ENCODE measurements around the gene FAM168A.

The FAM168A gene

DNA sequence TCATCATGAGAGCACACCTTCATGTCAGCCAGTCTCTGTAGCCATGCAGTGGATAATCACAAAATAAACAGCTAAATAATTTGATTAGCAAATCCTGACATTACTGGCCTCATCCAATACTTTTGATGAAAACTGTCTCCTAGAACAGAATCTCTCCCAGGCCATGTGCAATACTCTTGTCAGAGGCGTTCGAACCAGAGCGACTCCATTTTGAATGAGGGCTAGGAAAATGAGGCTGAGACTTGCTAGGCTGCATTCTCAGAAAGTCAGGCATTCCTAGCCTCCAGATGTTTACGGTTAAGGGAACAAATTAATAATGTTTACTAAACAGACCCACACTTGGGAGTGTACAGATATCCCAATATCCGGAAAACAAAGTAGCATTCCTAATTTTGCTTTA is 69.9 kb downstream of the FAM168A start:
- intact Hi-C loops (cut with DNase I), result no loop called here
- no peak for DNase-seq

DNA sequence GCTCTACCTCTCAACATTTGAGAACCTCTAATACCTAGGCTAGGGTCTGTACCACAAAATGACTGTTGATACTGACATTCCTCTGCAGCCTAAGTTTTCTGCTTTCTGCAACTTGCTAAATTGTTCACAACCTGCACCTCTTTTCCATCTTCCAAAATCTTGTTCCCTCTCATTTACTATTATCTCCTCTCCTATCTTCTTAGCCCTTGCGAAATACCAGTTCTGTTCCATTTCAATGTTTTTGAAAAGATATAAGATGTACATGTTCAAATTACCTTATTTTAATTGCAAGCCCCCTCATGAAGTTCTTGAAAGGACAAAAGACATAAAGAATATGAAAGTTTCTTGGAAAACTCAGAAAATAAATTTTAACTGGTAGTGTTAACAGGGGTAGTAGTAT is 72.3 kb downstream of the FAM168A start:
- intact Hi-C loops (cut with DNase I), result no loop called here
- no peak for DNase-seq

DNA sequence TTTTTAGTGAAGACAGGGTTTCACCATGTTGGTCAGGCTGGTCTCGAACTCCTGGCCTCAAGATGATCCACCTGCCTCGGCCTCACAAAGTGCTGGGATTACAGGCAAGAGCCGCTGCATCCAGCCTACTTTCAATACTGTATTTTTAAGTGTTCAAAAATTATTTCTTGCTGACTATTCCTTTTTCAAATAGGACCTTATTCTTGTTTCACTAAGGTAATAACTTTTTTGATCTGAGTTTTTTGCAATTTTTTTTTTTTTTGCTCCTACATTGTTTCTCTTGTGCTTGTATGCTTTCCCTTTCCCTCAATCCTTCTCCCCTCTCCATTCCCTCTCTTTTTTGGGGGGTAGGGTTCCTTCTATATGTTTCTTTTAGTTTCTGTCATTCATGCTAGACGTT is 73.1 kb downstream of the FAM168A start:
- DNase-seq, result no peak
- intact Hi-C loops (cut with DNase I), result no loop called here

DNA sequence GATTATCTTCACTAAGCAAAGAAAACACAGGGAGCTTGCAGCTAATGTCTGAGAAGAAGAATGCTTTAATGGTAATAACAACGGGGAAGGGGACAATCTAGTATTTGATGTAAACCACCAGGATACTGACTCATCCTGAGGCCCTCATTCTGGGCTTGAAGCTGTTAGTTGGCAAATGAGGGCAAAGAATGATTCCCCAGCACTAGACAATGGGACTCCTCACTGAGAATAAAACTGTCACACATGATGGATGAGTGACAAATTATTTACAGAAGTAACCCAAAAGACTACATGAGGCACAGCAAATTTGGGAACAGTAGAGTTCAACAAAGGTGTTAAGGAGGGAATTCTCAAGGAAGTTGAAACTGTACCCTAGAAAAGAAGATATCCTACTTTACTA is 76.3 kb downstream of the FAM168A start:
- DNase-seq, result no peak
- intact Hi-C loops (cut with DNase I), result no loop called here

DNA sequence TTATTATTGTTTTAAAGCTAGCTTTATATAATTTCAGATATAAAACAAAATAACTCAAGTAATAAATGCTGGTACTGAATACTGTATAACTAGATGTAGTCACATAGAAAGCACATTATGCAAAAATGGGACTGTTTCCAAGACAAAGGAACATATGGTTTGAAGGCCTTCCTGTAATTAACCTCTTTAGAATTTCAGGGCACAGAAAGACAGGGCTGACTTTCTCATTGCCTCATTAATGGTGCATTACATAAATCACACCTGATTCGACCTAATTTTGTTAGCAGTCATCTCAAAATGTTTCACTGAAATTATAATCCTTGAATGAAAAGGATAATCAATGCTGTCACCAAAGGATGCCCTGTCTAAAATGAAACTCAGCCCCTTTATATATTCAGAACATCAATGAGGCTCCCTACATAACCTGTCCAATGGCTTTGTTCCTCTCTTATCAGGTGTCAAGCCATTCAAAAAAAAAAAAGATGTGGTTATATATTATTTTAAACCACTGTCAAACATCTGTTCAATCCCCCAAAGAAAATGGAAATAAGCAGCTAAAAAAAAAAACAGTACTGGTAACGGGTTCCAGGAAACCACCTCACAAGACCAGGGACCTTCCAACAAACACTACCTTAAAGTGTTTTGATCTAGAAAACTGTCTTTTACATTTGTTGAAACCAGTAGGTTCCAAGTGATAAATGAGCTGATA is 77.4 kb downstream of the FAM168A start:
- DNase-seq, result no peak
- intact Hi-C loops (cut with DNase I), result no loop called here

DNA sequence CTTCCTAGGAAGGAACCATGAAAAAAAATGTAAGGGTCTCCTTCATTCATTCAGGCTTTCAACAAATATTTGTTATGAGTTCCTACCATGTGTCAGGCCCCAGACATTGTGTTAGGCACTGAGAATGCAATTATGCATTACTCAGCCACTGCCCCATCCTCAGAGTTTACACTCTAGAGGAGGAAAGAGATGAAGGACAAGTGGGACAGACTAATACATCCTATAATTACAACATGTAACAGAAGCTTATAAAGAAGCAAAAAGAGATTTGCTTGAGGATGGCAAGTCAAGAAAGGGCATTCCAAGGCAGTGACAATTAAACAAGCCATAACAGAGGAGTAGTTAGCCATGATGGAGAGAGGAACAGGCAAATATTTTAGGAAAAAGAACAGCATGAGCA is 78.6 kb downstream of the FAM168A start:
- intact Hi-C loops (cut with DNase I), result no loop called here
- DNase-seq, result no peak

DNA sequence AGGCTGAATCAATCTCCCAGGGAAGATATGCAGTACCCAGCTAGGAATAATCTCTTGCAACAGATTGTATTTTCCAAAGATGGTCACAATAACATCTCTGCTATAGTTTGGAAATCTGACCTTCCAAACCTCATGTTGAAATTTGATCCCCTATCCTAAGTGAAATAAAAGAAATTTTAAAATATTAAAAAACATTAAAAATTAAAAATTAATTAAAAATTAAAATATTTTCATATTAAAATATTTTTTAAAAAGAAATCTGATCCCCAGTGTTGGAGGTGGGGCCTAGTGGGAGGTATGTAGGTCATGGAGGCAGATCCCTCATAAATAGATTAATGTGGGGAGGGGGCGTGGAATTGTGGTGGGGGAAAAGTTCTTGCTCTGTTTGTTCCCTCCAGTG is 79.7 kb downstream of the FAM168A start:
- intact Hi-C loops (cut with DNase I), result no loop called here
- DNase-seq, result no peak

DNA sequence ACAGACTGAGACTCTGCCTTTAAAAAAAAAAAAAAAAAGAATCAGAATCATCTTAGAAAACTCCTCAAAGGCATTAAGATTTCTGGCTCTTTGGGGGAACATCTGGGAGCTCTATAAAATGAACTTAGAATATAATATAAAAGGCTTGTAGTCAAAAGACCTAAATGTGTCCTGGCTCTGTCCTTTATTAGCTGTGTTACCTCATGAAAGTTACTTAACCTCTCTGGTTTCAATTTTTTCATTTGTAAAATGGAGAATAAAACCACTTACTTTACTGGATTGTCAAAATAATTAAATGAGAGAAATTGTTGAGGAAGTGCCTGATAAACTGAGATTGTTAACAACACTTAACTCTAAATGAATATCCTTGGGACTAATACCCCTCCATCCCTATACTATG is 81.8 kb downstream of the FAM168A start:
- no peak for DNase-seq
- intact Hi-C loops (cut with DNase I), result no loop called here

DNA sequence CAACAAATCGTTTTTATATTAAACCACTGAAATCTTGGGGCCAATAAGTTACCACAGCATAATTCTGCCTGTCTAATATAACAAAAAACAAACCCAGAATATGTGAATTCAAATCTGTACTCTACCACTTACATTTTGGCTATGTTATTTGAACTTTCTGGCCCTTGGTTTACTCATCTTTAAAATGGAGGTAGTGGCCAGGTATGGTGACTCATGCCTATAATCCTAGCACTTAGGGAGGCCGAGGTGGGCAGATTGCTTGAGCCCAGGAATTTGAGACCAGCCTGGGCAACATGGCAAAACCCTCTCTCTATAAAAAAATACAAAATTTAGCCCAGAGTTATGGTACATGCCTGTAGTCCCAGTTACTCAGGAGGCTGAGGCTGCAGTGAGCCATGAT is 84.2 kb downstream of the FAM168A start:
- intact Hi-C loops (cut with DNase I), result no loop called here
- DNase-seq, result no peak

DNA sequence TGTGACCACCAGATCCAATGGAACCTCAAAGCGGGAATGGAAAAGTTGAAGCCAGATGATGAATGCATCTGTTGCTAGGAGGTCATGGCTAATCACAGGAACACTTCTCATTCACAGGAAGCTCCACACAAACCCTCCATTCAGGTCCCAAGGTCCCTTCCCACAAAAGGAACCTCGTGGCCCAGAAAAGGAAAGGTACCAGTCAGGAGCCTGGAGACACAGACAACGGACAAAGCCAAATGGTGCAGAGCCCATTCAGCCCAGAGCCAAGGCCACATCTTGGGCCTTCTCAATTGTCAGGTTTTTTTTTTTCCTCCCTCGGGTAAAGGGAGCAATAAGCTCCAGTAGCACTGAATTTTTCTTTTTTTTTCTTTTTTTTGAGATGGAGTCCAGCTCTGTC is 87.0 kb downstream of the FAM168A start:
- intact Hi-C loops (cut with DNase I), result no loop called here
- DNase-seq, result no peak

DNA sequence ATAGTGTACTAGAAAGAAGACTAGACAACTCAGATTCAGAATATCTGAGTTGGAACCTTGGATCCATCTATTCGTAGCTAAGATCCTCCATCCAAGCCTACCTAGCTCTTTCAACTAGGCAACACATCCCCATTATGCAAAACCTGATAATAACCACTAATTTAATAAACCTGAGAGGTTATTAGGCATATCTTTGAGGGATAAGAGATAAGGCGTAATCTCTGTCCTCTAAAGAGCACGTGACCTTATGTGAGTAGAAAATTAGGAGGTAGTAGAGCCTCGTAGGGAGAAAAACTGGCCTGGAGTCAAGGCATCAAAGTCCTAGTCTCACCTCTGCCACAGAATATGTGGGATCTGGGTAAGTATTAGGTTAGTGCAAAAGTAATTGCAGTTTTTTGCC is 87.8 kb downstream of the FAM168A start:
- DNase-seq, result no peak

DNA sequence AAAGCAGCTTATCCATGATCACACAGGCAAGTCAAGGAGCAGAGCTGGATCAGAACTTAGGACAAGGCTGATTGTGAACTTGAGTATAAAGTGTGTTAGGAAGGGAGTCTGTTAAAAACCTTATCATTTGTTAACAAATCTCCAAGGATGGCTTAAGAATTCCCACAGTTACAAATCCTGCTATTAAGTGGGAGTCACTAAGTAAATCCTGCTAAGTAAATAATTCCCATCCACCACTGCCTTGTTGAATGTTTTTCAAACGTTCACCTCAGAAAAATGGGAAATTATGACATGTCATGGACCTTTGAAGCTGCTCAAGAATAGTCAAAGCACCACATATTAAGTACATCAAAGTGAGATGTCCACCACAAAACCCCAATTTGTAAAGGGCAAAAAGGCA is 88.7 kb downstream of the FAM168A start:
- no peak for DNase-seq
- intact Hi-C loops (cut with DNase I), result no loop called here

More for the DNA sequence above, 87.8 kb downstream of the FAM168A start:
- intact Hi-C loops (cut with DNase I), result no loop called here

DNA sequence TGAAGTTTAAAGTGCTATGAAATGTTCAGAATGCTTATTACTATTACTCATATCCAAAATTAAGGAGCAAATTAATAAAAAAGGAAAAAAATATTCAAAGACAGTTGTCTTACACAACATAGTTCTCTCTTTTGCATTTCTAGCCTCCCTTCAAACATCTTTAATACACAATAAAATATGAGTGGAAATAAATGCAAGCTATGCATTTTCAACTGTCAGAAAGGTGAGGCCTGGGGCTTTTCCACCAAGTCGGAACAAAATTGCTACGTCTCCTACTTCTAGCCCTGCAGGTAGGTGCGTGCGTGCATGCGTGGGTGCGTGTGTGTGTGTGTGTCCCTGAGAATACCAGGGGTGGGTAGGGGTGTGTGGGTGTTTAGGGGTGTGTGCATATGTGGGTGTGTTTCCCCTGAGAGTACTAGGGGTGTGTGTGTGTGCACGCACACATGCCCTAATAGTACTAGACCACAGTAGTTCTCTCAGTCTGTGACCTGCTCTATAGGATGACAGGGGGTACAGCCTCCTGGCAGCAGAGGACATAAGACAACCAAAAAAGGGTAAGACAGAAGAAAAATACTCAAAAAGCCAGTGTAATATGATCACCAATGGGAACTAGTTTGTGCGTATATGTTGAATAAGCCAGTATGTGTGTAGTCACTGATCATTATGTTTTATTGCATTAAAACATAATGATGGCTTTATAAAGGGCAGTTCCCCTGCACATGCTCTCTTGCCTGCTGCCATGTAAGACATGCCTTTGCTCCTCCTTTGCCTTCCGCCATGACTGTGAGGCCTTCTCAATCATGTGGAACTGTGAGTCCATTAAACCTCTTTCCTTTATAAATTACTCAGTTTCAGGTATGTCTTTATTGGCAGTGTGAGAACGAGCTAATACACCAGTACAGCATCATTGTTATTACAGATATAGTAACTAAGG is 89.4 kb downstream of the FAM168A start:
- intact Hi-C loops (cut with DNase I), result no loop called here
- DNase-seq, result no peak

DNA sequence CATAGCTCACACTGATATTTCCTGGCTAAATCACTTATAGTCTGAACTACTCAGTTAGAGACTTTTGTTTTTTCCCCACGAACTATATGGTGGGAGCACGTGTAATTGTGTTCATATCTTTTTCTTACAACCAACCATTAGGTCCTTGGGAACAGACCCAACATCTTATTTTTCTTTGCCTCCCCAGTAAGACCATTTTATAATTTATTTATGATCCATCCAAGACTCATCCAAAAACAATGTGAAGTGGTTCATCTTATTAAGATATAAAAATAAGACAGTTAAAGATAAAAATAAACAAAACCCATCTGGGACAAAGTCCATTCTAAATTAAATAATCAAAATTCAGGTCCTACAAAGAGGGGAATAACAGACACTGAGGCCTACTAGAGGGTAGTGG is 90.8 kb downstream of the FAM168A start:
- intact Hi-C loops (cut with DNase I), result no loop called here
- DNase-seq, result no peak

DNA sequence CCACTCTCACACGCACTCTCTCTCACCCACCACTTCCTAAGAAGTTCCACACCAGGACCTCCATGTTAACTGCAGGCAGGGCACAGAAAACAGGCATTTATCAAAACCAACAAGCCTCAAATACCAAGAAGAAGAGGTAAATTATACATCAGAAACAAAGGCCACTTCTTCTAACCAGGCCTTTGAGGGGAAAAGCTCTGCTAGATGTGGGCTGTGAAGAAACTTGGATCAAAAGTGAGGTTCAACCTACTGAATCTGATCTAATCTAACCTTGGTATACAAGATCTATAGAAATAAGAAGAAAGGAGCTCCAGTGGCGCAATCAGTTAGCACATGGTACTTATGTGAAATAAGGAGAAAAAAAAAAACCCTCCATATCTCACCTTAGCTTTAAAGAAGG is 91.9 kb downstream of the FAM168A start:
- DNase-seq, result no peak
- intact Hi-C loops (cut with DNase I), result no loop called here

DNA sequence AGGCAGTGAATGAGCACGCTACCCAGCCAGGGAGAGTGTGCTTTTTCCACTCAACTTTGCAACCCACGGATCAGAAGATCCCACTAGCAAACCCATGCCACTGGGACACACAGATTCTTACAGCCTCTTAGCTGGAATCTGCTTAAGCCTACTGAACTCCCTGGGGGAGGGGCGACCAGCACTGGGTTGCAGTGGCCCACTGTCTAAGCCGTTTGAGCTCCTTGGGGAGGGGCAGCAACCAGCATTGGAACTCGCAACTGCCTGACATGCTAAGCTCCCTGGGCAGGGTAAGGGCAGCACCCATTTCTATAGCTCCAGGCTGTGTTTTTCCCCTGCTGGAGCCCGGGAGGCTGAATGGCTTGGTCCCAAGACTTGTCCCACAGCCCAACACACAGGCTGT is 99.6 kb downstream of the FAM168A start:
- intact Hi-C loops (cut with DNase I), result no loop called here
- peak in 2 of 10 donors; percentile 7 to 72 for DNase-seq

DNA sequence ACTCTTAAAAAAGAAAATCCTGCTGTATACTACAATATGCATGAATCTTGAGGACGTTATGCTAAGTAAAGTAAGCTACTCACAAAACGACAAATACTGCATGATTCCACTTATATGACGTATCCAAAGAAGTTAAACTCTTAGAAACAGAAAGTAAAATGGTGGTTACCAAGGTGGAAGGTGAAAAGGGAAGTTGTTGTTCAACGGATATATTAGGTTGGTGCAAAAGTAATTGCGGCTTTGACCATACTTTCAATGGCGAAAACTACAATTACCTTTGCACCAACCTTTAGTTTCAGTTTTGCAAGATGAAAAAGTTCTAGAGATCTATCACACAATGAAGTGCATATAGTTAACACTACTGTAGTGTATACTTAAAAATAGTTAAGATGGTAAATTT is 101.8 kb downstream of the FAM168A start:
- intact Hi-C loops (cut with DNase I), result no loop called here

DNA sequence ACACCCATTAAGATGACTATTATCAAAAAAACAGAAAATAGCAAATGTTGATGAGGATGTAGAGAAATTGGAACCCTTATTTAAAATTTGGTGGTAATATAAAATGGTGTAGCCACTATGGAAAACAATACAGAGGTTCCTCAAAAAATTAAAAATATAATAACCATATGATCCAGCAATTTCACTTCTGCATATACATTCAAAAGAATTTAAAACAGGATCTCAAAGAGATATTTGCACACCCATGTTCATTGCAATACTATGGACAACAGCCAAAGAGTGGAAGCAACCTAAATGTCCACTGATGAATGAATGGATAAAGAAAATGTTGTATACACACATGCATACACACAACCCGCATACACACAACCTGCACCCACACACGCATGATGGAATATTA is 102.2 kb downstream of the FAM168A start:
- DNase-seq, result no peak
- intact Hi-C loops (cut with DNase I), result no loop called here

More for the DNA sequence above, 101.8 kb downstream of the FAM168A start:
- no peak for DNase-seq

DNA sequence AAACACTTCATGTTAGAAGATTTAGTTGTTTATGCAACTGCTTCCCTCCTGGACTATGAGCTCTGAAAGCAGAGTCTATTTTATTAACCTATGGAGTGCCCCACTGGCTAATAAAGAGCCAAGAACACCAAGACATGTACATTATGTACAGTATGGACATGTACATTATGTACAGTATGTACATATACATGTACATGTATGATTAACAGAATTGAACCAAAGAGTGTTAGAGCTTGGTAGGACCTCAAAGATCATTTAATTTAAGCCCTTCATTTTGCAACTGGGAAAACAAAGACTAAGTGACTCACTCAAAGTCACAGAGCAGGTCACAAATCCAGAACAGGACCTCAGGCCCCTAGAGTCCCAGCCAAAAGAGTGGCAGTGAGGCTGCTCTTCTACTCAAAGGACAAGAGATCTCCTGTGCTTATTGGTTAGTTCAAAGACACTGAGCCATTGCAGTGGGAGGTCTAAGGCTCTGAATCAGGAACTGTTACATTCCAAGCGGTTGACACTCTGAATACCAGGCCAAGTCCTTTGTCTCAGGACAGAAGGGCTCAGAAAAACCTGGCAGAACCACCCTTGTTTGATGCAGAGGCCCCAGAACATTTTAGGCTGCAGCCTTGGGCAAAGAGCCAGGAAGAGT is 103.8 kb downstream of the FAM168A start:
- intact Hi-C loops (cut with DNase I), result no loop called here
- peak in 2 of 10 donors; percentile 7 to 19 for DNase-seq

DNA sequence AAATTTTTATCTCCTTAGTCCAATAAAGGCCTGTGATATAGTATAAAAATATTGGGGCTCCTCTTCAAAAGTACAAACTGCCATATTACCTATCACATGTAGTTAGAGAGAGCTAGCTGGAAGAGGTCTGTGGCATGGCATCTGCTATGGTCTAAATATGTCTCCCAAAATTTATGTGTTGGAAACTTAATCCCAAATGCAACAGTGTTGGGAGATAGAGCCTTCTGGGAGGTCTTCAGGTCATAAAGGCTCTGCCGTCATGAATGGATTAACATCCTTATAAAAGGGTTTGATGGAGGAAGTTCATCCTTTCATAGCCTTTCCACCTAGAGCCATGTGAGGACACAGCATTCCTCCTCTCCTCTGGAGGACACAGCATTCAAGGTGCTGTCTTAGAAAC is 116.3 kb downstream of the FAM168A start:
- DNase-seq, result no peak
- intact Hi-C loops (cut with DNase I), result no loop called here

DNA sequence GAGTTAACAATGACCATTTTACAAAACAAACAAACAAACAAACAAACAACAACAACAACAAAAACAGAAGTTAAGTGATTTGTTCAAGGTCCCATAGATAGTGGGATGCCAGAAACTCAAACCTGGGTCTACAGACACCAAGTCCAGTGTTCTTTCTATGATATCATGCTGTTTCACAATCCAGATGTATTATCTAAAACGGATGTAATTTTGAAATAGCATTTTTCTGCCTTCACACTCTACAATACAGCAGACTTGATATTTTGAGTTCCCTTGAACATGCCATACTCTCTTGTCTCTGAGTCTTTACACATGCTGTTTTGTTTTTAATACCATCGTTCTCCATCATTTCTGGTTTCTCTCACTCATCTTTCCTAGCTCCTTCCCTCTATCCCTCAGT is 117.2 kb downstream of the FAM168A start:
- no peak for DNase-seq
- intact Hi-C loops (cut with DNase I), result no loop called here

All from posterior cingulate gyrus (tissue), 11 donors.